HepG2 (cell line): ENCODE data around the gene C2CD2. TPM values are rescaled to one million over a fixed set of nuclear protein-coding genes. Genes with fewer than 3 reads are reported as not detected.
A peak's percentile ranks its signal among the peaks of the same experiment; 100 is the strongest.

Experiments
- ATAC-seq: fragments of 200-7000 bp; cut with Tn5 transposase; 3 replicates; pipeline ENCODE4 v1.9.1; 2020; ENCODE audit warnings: mild to moderate bottlenecking, moderate library complexity
- BruUV-seq: library from RNA; stranded (reverse); fragments of 400-500 nt; replicated peaks from 2 replicates; lab custom pipeline; 2021; lab: Mats Ljungman, UMichigan
- CTCF ChIA-PET: fragments of 300-600 bp; formaldehyde crosslinking; extraction: SDS; loops from one replicate; lab custom pipeline; 2021; ENCODE audit warnings: low total read pairs, inconsistent platforms, low intra/inter-chr PET ratio; lab: Yijun Ruan, JAX
- POLR2A ChIA-PET: fragments of 350-600 bp; sonication (Branson Sonifier 250); formaldehyde crosslinking; loops from one replicate; lab custom pipeline; 2020; ENCODE audit warnings: antibody characterized with exemption, inconsistent platforms; lab: Yijun Ruan, JAX
- DNase-seq: peaks from one replicate; pipeline ENCODE4 v3.0.0-alpha.2; 2015; ENCODE audit warnings: low spot score
- FAIRE-seq: peaks from 3 replicates; lab custom pipeline; 2011; peaks lifted over from hg19 to GRCh38; lab: Jason Lieb, UNC
- H2AFZ ChIP-seq: one replicate; pipeline ENCODE4 v1.6.1; 2011; ENCODE audit warnings: low read length, inconsistent platforms
- H3K27ac ChIP-seq: fragments of 300-600 bp; 3 replicates; pipeline ENCODE4 v1.8.0; 2011; ENCODE audit warnings: mixed run types, mild to moderate bottlenecking, mixed read lengths, low read length, inconsistent platforms; ENCODE audit not compliant: insufficient read depth; ENCODE audit errors: extremely low read length
- H3K27me3 ChIP-seq, 2 experiments: fragments of 200-600 bp in 1 of 2; 2 replicates in 1 of 2; 3 replicates in 1 of 2; pipeline versions ENCODE4 v1.6.0 to v1.8.0; 2011; ENCODE audit warnings: low read length in 2 of 2, mild to moderate bottlenecking in 2 of 2, moderate library complexity in 2 of 2, inconsistent platforms in 1 of 2; ENCODE audit not compliant: insufficient read depth in 2 of 2, control insufficient read depth in 1 of 2
- H3K36me3 ChIP-seq, 2 experiments: fragments of 200-600 bp in 1 of 2; replicated peaks in 1 of 2; 2 replicates in 1 of 2; 3 replicates in 1 of 2; pipeline versions ENCODE4 v1.5.1 to v1.8.0; 2011; ENCODE audit warnings: low read length in 2 of 2, inconsistent platforms in 1 of 2; ENCODE audit not compliant: insufficient read depth in 2 of 2, control insufficient read depth in 1 of 2
- H3K4me1 ChIP-seq: 2 replicates; pipeline ENCODE4 v1.5.1; 2012; ENCODE audit warnings: low read length, inconsistent platforms; ENCODE audit not compliant: insufficient read depth
- H3K4me2 ChIP-seq: 2 replicates; pipeline ENCODE4 v1.6.0; 2011; ENCODE audit warnings: low read depth, low read length, inconsistent platforms
- H3K4me3 ChIP-seq, 3 experiments: fragments of 200-600 bp in 1 of 3; sonication (generic), shearing (Covaris generic) in 1 of 3; replicated peaks in 1 of 3; 2 replicates each; pipeline ENCODE4 v1.5.1; 2011 to 2016; ENCODE audit warnings: low read length in 3 of 3, inconsistent platforms in 2 of 3, low read depth in 2 of 3, mild to moderate bottlenecking in 2 of 3, control low read depth in 1 of 3, mixed read lengths in 1 of 3; ENCODE audit not compliant: insufficient read depth in 1 of 3
- H3K79me2 ChIP-seq: one replicate; pipeline ENCODE4 v1.6.1; 2011; ENCODE audit warnings: low read length, inconsistent platforms; ENCODE audit not compliant: insufficient read depth
- H3K9ac ChIP-seq: 2 replicates; pipeline ENCODE4 v1.6.0; 2011; ENCODE audit warnings: mild to moderate bottlenecking, low read depth, low read length, inconsistent platforms; ENCODE audit not compliant: insufficient read depth
- H3K9me3 ChIP-seq: 2 replicates; pipeline ENCODE4 v1.5.1; 2012; ENCODE audit warnings: mild to moderate bottlenecking, low read length
- H4K20me1 ChIP-seq: 2 replicates; pipeline ENCODE4 v1.6.0; 2011; ENCODE audit warnings: inconsistent platforms, mild to moderate bottlenecking, low read length, moderate library complexity; ENCODE audit not compliant: insufficient read depth
- FOSL1 ChIP-seq: sonication (generic); formaldehyde crosslinking; IDR thresholded peaks from 2 replicates; pipeline ENCODE4 v1.9.0; 2021; ENCODE audit warnings: missing genetic modification reagents, borderline replicate concordance
- HDAC1 ChIP-seq: sonication (generic); formaldehyde crosslinking; IDR thresholded peaks from 2 replicates; pipeline ENCODE4 v1.5.1; 2020; ENCODE audit warnings: mild to moderate bottlenecking, missing genetic modification reagents
- KDM2A ChIP-seq: sonication (generic); formaldehyde crosslinking; IDR thresholded peaks from 2 replicates; pipeline ENCODE4 v1.4.0; 2020; ENCODE audit warnings: low read depth, missing genetic modification reagents, borderline replicate concordance
- PAF1 ChIP-seq: IDR thresholded peaks from 2 replicates; pipeline ENCODE4 v1.6.1; 2016; ENCODE audit warnings: missing genetic modification reagents, missing compliant biosample characterization
- RARA ChIP-seq: IDR thresholded peaks from 2 replicates; pipeline ENCODE4 v1.6.1; 2016; ENCODE audit warnings: missing genetic modification reagents, missing compliant biosample characterization
- SP4 ChIP-seq: sonication (generic); formaldehyde crosslinking; IDR thresholded peaks from 2 replicates; pipeline ENCODE4 v1.8.1; 2023; ENCODE audit warnings: mild to moderate bottlenecking, missing genetic modification reagents
- ZFP36L2 ChIP-seq: sonication (generic); formaldehyde crosslinking; IDR thresholded peaks from 2 replicates; pipeline ENCODE4 v1.4.0; 2020; ENCODE audit warnings: missing genetic modification reagents
- ZNF20 ChIP-seq: sonication (generic); formaldehyde crosslinking; IDR thresholded peaks from 2 replicates; pipeline ENCODE4 v1.4.0; 2020; ENCODE audit warnings: mild to moderate bottlenecking, moderate library complexity, missing genetic modification reagents
- ZNF501 ChIP-seq: sonication (generic); formaldehyde crosslinking; IDR thresholded peaks from 2 replicates; pipeline ENCODE4 v1.5.1; 2020; ENCODE audit warnings: mild to moderate bottlenecking, moderate library complexity, missing genetic modification reagents
- ZNF775 ChIP-seq: sonication (generic); formaldehyde crosslinking; IDR thresholded peaks from 2 replicates; pipeline ENCODE4 v1.4.0; 2020; ENCODE audit warnings: missing genetic modification reagents, mild to moderate bottlenecking, moderate library complexity, borderline replicate concordance
- WGBS: methylation state at CpG from one replicate; pipeline ENCODE4 v1.1.6; 2017; ENCODE audit warnings: low lambda C conversion rate; 5-methylcytosine and 5-hydroxymethylcytosine counted together
- in situ Hi-C: cut with HindIII; loops from 2 replicates; pipeline ENCODE4 v1.10.0; 2017; ENCODE audit warnings: low pct_unique_long_range_greater_than_20kb; ENCODE audit not compliant: extremely low pct_ligation_motif_present
- intact Hi-C: fragments of 100-400 bp; cut with micrococcal nuclease; formaldehyde crosslinking; loops from one replicate; pipeline ENCODE4 v1.10.0; 2022; ENCODE audit not compliant: unreplicated experiment
- polyA plus RNA-seq, 8 experiments: library from polyadenylated mRNA; depleted of rRNA in 3 of 8; stranded (reverse) in 7 of 8; unstranded in 1 of 8; fragments of >200 nt; fragmentation: Illumina TruSeq in 4 of 8; extraction: Trizol in 4 of 8; gene quantifications; 2 replicates each; pipeline versions ENCODE4 v1.2.1 to v1.2.3, GENCODE V29; 2011 to 2016; ENCODE audit warnings: low read depth in 4 of 8, missing spikeins in 1 of 8, mixed read lengths in 1 of 8; ENCODE audit not compliant: insufficient read depth in 1 of 8
- total RNA-seq, 5 experiments: library from RNA; depleted of rRNA; stranded (reverse); fragments of >200 nt; fragmentation: Illumina TruSeq; extraction: Trizol; gene quantifications; 2 replicates each; pipeline ENCODE4 v1.2.3, GENCODE V29; 2016; ENCODE audit warnings: low read depth in 1 of 5
- TF ChIP-seq, protein P1 (sequence below): sonication (generic); formaldehyde crosslinking; IDR thresholded peaks from 2 replicates; pipeline ENCODE4 v1.5.0; 2020; ENCODE audit warnings: mild to moderate bottlenecking, missing genetic modification reagents
- TF ChIP-seq, protein P2 (sequence below): sonication (generic); formaldehyde crosslinking; IDR thresholded peaks from 2 replicates; pipeline ENCODE4 v1.4.0; 2020; ENCODE audit warnings: mild to moderate bottlenecking, missing genetic modification reagents, borderline replicate concordance
- TF ChIP-seq, protein P3 (sequence below): sonication (generic); formaldehyde crosslinking; IDR thresholded peaks from 2 replicates; pipeline ENCODE4 v1.8.1; 2023; ENCODE audit warnings: mild to moderate bottlenecking, missing genetic modification reagents
- TF ChIP-seq, protein P4 (sequence below): IDR thresholded peaks from 2 replicates; pipeline ENCODE4 v1.6.1; 2018; ENCODE audit warnings: missing genetic modification reagents

C2CD2 gene
- total and polyA plus RNA-seq, 2 of the 13 experiments (the other 11 are each of a cell fraction or from before 2014, with no cell fraction given): 12.5 to 19.7 TPM

DNA sequence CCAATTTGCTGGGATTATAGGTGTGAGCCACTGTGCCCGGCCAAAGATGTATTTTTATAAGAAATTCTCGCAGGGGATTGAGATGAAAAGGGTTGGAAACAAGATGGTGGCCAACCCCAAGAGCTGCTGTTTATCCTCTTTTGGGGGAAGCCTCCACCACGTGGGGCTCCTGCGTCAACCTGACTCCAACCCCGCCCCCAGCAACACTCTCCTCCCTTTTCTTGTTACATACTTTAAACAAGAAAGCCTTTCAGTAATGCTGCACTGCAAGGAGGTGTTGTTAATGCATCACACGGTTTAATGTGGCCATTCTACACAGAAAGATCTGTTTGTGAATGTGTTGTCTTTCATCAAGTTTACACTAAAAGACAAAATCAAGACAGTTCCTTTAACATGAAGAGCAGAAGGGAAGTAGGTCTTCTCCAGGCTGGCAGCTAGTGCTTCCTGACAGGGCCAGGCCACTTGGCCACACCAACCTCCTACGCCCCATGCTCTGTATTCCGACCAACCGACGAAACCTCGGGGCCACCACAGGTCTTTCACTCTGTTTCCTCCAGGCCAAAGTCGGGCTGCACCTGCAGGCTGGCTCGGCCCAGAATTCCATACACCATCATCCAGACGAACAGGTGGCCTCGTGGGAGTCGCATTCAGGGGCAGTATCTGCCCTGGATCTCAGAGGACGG, 25.9 kb downstream of the C2CD2 start:
- FAIRE-seq (no peak), DNase-seq (no peak), ATAC-seq (no peak)
- H3K9me3 ChIP-seq: no peaks in the 10 kb centered on the region
- WGBS: 96% methylated on average over 17 of the region's 17 CpGs
- peaks cover 1% of the 10 kb centered on the region for H3K79me2 ChIP-seq
- H3K9ac ChIP-seq: no peak overlapping the region
- H2AFZ ChIP-seq: no peak overlapping the region
- ChIA-PET POLR2A (interaction anchor here (2.8 kb wide), 1 partner anchor 25 kb away, joined by 11 read pairs; no protein-coding TSS in a partner anchor), CTCF (no interaction called here)
- H3K36me3 ChIP-seq: no peaks in the 10 kb centered on the region; a peak in 1 of 5 replicates
- intact Hi-C loops (no loop called here), in situ Hi-C loops (no loop called here)
- no peaks in the 10 kb centered on the region for H4K20me1 ChIP-seq
- no peaks in the 10 kb centered on the region for H3K27me3 ChIP-seq
- no peak overlapping the region for H3K4me3 ChIP-seq
- peaks cover 70% of the 10 kb centered on the region for H3K4me1 ChIP-seq
- BruUV-seq: no TSS peak
- H3K4me2 ChIP-seq: no peak overlapping the region
- H3K27ac ChIP-seq: peak overlapping the region; percentile 13
- TF ChIP-seq HDAC1 (CRISPR knock-in tag) (no peak), ZNF20 (CRISPR knock-in tag) (no peak), ZNF501 (CRISPR knock-in tag) (no peak), PAF1 (CRISPR knock-in tag) (no peak), FOSL1 (no peak), ZFP36L2 (CRISPR knock-in tag) (no peak), RARA (CRISPR knock-in tag) (no peak), KDM2A (CRISPR knock-in tag) (no peak), SP4 (CRISPR knock-in tag) (no peak), ZNF775 (CRISPR knock-in tag) (no peak)
- TF ChIP-seq, protein P1, sequence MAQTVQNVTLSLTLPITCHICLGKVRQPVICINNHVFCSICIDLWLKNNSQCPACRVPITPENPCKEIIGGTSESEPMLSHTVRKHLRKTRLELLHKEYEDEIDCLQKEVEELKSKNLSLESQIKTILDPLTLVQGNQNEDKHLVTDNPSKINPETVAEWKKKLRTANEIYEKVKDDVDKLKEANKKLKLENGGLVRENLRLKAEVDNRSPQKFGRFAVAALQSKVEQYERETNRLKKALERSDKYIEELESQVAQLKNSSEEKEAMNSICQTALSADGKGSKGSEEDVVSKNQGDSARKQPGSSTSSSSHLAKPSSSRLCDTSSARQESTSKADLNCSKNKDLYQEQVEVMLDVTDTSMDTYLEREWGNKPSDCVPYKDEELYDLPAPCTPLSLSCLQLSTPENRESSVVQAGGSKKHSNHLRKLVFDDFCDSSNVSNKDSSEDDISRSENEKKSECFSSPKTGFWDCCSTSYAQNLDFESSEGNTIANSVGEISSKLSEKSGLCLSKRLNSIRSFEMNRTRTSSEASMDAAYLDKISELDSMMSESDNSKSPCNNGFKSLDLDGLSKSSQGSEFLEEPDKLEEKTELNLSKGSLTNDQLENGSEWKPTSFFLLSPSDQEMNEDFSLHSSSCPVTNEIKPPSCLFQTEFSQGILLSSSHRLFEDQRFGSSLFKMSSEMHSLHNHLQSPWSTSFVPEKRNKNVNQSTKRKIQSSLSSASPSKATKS: no peak
- TF ChIP-seq, protein P2, sequence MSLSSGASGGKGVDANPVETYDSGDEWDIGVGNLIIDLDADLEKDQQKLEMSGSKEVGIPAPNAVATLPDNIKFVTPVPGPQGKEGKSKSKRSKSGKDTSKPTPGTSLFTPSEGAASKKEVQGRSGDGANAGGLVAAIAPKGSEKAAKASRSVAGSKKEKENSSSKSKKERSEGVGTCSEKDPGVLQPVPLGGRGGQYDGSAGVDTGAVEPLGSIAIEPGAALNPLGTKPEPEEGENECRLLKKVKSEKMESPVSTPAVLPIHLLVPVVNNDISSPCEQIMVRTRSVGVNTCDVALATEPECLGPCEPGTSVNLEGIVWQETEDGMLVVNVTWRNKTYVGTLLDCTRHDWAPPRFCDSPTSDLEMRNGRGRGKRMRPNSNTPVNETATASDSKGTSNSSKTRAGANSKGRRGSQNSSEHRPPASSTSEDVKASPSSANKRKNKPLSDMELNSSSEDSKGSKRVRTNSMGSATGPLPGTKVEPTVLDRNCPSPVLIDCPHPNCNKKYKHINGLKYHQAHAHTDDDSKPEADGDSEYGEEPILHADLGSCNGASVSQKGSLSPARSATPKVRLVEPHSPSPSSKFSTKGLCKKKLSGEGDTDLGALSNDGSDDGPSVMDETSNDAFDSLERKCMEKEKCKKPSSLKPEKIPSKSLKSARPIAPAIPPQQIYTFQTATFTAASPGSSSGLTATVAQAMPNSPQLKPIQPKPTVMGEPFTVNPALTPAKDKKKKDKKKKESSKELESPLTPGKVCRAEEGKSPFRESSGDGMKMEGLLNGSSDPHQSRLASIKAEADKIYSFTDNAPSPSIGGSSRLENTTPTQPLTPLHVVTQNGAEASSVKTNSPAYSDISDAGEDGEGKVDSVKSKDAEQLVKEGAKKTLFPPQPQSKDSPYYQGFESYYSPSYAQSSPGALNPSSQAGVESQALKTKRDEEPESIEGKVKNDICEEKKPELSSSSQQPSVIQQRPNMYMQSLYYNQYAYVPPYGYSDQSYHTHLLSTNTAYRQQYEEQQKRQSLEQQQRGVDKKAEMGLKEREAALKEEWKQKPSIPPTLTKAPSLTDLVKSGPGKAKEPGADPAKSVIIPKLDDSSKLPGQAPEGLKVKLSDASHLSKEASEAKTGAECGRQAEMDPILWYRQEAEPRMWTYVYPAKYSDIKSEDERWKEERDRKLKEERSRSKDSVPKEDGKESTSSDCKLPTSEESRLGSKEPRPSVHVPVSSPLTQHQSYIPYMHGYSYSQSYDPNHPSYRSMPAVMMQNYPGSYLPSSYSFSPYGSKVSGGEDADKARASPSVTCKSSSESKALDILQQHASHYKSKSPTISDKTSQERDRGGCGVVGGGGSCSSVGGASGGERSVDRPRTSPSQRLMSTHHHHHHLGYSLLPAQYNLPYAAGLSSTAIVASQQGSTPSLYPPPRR (CRISPR knock-in tag): no peak
- TF ChIP-seq, protein P3, sequence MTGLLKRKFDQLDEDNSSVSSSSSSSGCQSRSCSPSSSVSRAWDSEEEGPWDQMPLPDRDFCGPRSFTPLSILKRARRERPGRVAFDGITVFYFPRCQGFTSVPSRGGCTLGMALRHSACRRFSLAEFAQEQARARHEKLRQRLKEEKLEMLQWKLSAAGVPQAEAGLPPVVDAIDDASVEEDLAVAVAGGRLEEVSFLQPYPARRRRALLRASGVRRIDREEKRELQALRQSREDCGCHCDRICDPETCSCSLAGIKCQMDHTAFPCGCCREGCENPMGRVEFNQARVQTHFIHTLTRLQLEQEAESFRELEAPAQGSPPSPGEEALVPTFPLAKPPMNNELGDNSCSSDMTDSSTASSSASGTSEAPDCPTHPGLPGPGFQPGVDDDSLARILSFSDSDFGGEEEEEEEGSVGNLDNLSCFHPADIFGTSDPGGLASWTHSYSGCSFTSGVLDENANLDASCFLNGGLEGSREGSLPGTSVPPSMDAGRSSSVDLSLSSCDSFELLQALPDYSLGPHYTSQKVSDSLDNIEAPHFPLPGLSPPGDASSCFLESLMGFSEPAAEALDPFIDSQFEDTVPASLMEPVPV: no peak
- TF ChIP-seq, protein P4, sequence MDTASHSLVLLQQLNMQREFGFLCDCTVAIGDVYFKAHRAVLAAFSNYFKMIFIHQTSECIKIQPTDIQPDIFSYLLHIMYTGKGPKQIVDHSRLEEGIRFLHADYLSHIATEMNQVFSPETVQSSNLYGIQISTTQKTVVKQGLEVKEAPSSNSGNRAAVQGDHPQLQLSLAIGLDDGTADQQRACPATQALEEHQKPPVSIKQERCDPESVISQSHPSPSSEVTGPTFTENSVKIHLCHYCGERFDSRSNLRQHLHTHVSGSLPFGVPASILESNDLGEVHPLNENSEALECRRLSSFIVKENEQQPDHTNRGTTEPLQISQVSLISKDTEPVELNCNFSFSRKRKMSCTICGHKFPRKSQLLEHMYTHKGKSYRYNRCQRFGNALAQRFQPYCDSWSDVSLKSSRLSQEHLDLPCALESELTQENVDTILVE (CRISPR knock-in tag): no peak
